ENCODE data around the gene HOTAIR. TPM values are rescaled to one million over a fixed set of nuclear protein-coding genes. Genes with fewer than 3 reads are reported as not detected.

The HOTAIR gene
- total RNA-seq, 2 donors from 2014 or later, result not detected

Other genes starting within 250 kb of the HOTAIR start
- gene CALCOCO1, start 247.5 kb downstream of the HOTAIR start, total RNA-seq, result 100 to 1,000 TPM; 108 to 134 TPM
- not detected for gene CISTR, start 223.0 kb downstream of the HOTAIR start, total RNA-seq
- not detected for gene HOXC13, start 36.1 kb downstream of the HOTAIR start, total RNA-seq
- gene HOXC12, start 20.1 kb downstream of the HOTAIR start, total RNA-seq, result not detected
- not detected for gene HOXC11, start 1.8 kb downstream of the HOTAIR start, total RNA-seq
- gene HOXC10, start 10.2 kb upstream of the HOTAIR start, total RNA-seq, result not detected
- gene HOXC9, start 25.2 kb upstream of the HOTAIR start, total RNA-seq, result not detected
- gene HOXC8, start 34.0 kb upstream of the HOTAIR start, total RNA-seq, result not detected
- not detected for gene HOXC6, start 53.5 kb upstream of the HOTAIR start, total RNA-seq
- not detected for gene HOXC5, start 58.1 kb upstream of the HOTAIR start, total RNA-seq
- gene HOXC4, start 78.9 kb upstream of the HOTAIR start, total RNA-seq, result not detected
- 1 to 10 TPM; 8.6 to 9.2 TPM for gene SMUG1, start 214.0 kb upstream of the HOTAIR start, total RNA-seq